GM19099 (cell line): Measurements from ENCODE around the gene DNAJC15.

ENCODE experiments used
- POLR2A ChIP-seq: IDR thresholded peaks from 3 replicates; pipeline ENCODE4 v1.6.1; 2011; ENCODE audit warnings: low read depth; ENCODE audit not compliant: insufficient read length; ENCODE audit errors: extremely low read depth

Gene DNAJC15

GRCh38 chr13:43145534-43146196, 122.3 kb downstream of the DNAJC15 start:
- no peak for TF ChIP-seq POLR2A

GRCh38 chr13:43146400-43146799, 123.0 kb downstream of the DNAJC15 start:
- no peak for TF ChIP-seq POLR2A

- TF ChIP-seq POLR2A: no peak
Measured at GRCh38 chr13:43150369-43151207, 127.2 kb downstream of the DNAJC15 start.

GRCh38 chr13:43153436-43154090, 130.2 kb downstream of the DNAJC15 start:
- no peak for TF ChIP-seq POLR2A

- no peak for TF ChIP-seq POLR2A
Measured at GRCh38 chr13:43154156-43154651, 130.8 kb downstream of the DNAJC15 start.

GRCh38 chr13:43154839-43155238, 131.5 kb downstream of the DNAJC15 start:
- no peak for TF ChIP-seq POLR2A

GRCh38 chr13:43156916-43157315, 133.5 kb downstream of the DNAJC15 start:
- no peak for TF ChIP-seq POLR2A

GRCh38 chr13:43157796-43158195, 134.4 kb downstream of the DNAJC15 start:
- no peak for TF ChIP-seq POLR2A

GRCh38 chr13:43158516-43158915, 135.1 kb downstream of the DNAJC15 start:
- no peak for TF ChIP-seq POLR2A

GRCh38 chr13:43159026-43159461, 135.7 kb downstream of the DNAJC15 start:
- no peak for TF ChIP-seq POLR2A
